GM23338 (cell line): ENCODE data around the gene NPC1.

Experiments used
- CREB1 ChIP-seq: fragments of 250-450 bp; sonication (Bioruptor Pico); IDR thresholded peaks from 2 replicates; pipeline ENCODE4 v1.5.0; 2020; ENCODE audit warnings: low read depth, mild to moderate bottlenecking, moderate library complexity
- CTCF ChIP-seq, 2 experiments: fragments of 200-600 bp in 1 of 2; sonication (generic) in 1 of 2; conservative IDR thresholded peaks; 2 replicates each; pipeline versions ENCODE4 v1.5.1 to v1.6.1; 2016 to 2017; ENCODE audit warnings: antibody characterized with exemption in 2 of 2, low read depth in 2 of 2, mild to moderate bottlenecking in 2 of 2, moderate library complexity in 1 of 2
- ETS1 ChIP-seq: IDR thresholded peaks from 2 replicates; pipeline ENCODE4 v1.6.1; 2016; ENCODE audit warnings: antibody characterized with exemption
- EZH2 ChIP-seq: fragments of 200-600 bp; sonication (generic); IDR thresholded peaks from one replicate; pipeline ENCODE4 v1.8.0; 2017; ENCODE audit warnings: antibody characterized with exemption, mild to moderate bottlenecking, low read depth; ENCODE audit not compliant: unreplicated experiment
- EZH2phosphoT487 ChIP-seq: fragments of 200-600 bp; sonication (generic); IDR thresholded peaks from one replicate; pipeline ENCODE4 v1.8.1; 2018; ENCODE audit warnings: antibody characterized with exemption; ENCODE audit not compliant: unreplicated experiment
- JUNB ChIP-seq: IDR thresholded peaks from one replicate; pipeline ENCODE4 v1.6.1; 2016; ENCODE audit warnings: antibody characterized with exemption; ENCODE audit not compliant: unreplicated experiment
- POLR2AphosphoS5 ChIP-seq: IDR thresholded peaks from 2 replicates; pipeline ENCODE4 v1.6.1; 2016; ENCODE audit warnings: antibody characterized with exemption, low read depth
- REST ChIP-seq: IDR thresholded peaks from one replicate; pipeline ENCODE4 v1.6.1; 2018; ENCODE audit warnings: antibody characterized with exemption; ENCODE audit not compliant: unreplicated experiment
- ZNF114 ChIP-seq: fragments of 250-450 bp; sonication (Bioruptor Pico); IDR thresholded peaks from 2 replicates; pipeline ENCODE4 v1.5.0; 2020; ENCODE audit warnings: mild to moderate bottlenecking, moderate library complexity
- ZNF462 ChIP-seq: fragments of 250-450 bp; sonication (Bioruptor Pico); IDR thresholded peaks from 2 replicates; pipeline ENCODE4 v1.5.0; 2020; ENCODE audit warnings: mild to moderate bottlenecking, moderate library complexity

GRCh38 chr18:23548275-23548674 is 38.0 kb downstream of the NPC1 start:
- TF ChIP-seq EZH2 (no peak), CTCF (conservative IDR thresholded peaks at IDR 0.05; ENCODE audit: low read depth in 2 of 2) (no peak), POLR2AphosphoS5 (no peak), EZH2phosphoT487 (no peak), REST (no peak), JUNB (no peak), ZNF114 (CRISPR knock-in tag) (no peak), ETS1 (no peak), ZNF462 (no peak), CREB1 (no peak)
